ENCODE data around the gene TUFT1. TPM values are rescaled to one million over a fixed set of nuclear protein-coding genes. Genes with fewer than 3 reads are reported as not detected.

TUFT1 gene
- polyA plus RNA-seq, 2 of the 4 experiments (the other 2 are of a cell fraction), result 21.1 to 27.5 TPM

DNA sequence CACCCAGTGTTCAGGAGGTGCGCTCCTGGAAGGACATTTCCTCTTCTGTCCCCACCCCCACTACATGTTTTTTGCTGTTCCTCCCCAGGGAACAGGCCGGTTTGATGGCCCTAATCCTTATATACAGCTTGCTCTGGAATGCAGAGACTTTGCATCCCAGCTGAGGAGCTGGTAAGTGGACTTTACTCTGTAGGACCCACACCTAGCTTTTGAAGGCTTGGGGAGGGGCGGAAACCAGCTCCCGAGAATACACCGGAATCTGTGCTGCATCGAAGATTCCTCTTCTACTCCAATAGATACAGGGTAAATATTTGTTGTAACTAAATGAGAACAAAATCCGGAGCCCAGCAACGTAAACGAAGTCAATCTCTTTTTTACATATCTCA lies 30.1 kb upstream of the TUFT1 start:
- FAIRE-seq, result no peak
- peak overlapping the region in 1 of 2 experiments; percentile 86; a peak in 1 of 6 replicates for H3K27ac ChIP-seq

DNA sequence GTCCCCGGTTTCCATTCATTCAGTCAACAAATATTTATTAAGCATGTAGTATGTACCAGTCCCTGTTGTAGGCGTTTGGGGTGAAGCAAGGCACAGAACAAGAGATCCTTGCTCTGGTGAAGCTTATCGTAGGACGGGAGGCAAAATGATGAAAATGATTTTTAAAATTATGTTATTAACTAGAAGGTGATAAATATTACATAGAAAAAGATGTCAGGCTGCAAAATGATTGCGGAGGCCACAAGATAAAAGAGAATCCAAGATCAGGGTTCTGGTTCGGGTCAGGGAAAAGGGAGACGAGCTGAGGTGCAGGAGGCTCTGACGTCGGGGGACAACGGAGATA lies 29.5 kb upstream of the TUFT1 start:
- peak overlapping the region; percentile 92 for H3K4me2 ChIP-seq
- H3K27ac ChIP-seq, result peak overlapping the region; percentile 51 to 86
- TF ChIP-seq ZSCAN20 (CRISPR knock-in tag; IDR thresholded peaks at IDR 0.05) (no peak), EHMT2 (IDR thresholded peaks at IDR 0.05; ENCODE audit: low read depth) (no peak), FOSL2 (IDR thresholded peaks at IDR 0.05) (no peak), FOSL2 (CRISPR knock-in tag; IDR thresholded peaks at IDR 0.05) (no peak), MAZ (IDR thresholded peaks at IDR 0.05; ENCODE audit: borderline replicate concordance, low read depth, low read length) (no peak), HEYL (CRISPR knock-in tag; IDR thresholded peaks at IDR 0.05) (no peak), KDM1A (IDR thresholded peaks at IDR 0.05; ENCODE audit: low read depth) (no peak), RNF2 (IDR thresholded peaks at IDR 0.05; ENCODE audit: borderline replicate concordance, low read depth) (no peak)
- TF ChIP-seq, protein P1, sequence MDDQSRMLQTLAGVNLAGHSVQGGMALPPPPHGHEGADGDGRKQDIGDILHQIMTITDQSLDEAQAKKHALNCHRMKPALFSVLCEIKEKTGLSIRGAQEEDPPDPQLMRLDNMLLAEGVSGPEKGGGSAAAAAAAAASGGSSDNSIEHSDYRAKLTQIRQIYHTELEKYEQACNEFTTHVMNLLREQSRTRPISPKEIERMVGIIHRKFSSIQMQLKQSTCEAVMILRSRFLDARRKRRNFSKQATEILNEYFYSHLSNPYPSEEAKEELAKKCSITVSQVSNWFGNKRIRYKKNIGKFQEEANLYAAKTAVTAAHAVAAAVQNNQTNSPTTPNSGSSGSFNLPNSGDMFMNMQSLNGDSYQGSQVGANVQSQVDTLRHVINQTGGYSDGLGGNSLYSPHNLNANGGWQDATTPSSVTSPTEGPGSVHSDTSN (IDR thresholded peaks at IDR 0.05), result no peak
- FAIRE-seq (no peak), DNase-seq (ENCODE audit: low read depth in 1 of 2, low spot score in 1 of 2) (no peak), ATAC-seq (no peak)
- CTCF ChIA-PET, result interaction anchor here (0.6 to 1.8 kb wide), 14 partner anchors 10 to 224 kb away, joined by 3 to 6 read pairs (median 3); no protein-coding TSS in a partner anchor
- peaks cover 34% of the 10 kb centered on the region for H3K4me1 ChIP-seq
- POLR2A ChIA-PET, result interaction anchor here (0.6 to 2.1 kb wide), 6 partner anchors 15 to 320 kb away, joined by 3 to 15 read pairs (median 8); partner anchors contain the start of genes POGZ and TUFT1
- no peaks in the 10 kb centered on the region for H3K9me3 ChIP-seq
- peak overlapping the region; percentile 64 for H3K4me3 ChIP-seq
- 25% methylated on average over 10 of the region's 10 CpGs for WGBS (ENCODE audit: missing lambda C conversion rate)

More for the DNA sequence above, 30.1 kb upstream of the TUFT1 start:
- WGBS (ENCODE audit: missing lambda C conversion rate), result 26% methylated on average over 9 of the region's 9 CpGs
- peak overlapping the region; percentile 92 for H3K4me2 ChIP-seq
- DNase-seq (ENCODE audit: low read depth in 1 of 2, low spot score in 1 of 2) (peak in 1 of 2 experiments; percentile 45), ATAC-seq (no peak)
- ChIA-PET POLR2A (interaction anchor here (1.6 to 2.1 kb wide), 2 partner anchors 30 to 51 kb away, joined by 11 to 15 read pairs; partner anchors contain the start of genes POGZ and TUFT1), CTCF (interaction anchor here (1.1 to 1.5 kb wide), 6 partner anchors 20 to 225 kb away, joined by 3 to 6 read pairs (median 3); no protein-coding TSS in a partner anchor)
- no peak overlapping the region for H3K4me3 ChIP-seq
- H3K4me1 ChIP-seq, result peaks cover 34% of the 10 kb centered on the region
- H3K9me3 ChIP-seq, result no peaks in the 10 kb centered on the region
- TF ChIP-seq JUNB (IDR thresholded peaks at IDR 0.05) (no peak), ZSCAN20 (CRISPR knock-in tag; IDR thresholded peaks at IDR 0.05) (no peak), CEBPB (IDR thresholded peaks at IDR 0.05) (no peak)
- TF ChIP-seq, protein P2, sequence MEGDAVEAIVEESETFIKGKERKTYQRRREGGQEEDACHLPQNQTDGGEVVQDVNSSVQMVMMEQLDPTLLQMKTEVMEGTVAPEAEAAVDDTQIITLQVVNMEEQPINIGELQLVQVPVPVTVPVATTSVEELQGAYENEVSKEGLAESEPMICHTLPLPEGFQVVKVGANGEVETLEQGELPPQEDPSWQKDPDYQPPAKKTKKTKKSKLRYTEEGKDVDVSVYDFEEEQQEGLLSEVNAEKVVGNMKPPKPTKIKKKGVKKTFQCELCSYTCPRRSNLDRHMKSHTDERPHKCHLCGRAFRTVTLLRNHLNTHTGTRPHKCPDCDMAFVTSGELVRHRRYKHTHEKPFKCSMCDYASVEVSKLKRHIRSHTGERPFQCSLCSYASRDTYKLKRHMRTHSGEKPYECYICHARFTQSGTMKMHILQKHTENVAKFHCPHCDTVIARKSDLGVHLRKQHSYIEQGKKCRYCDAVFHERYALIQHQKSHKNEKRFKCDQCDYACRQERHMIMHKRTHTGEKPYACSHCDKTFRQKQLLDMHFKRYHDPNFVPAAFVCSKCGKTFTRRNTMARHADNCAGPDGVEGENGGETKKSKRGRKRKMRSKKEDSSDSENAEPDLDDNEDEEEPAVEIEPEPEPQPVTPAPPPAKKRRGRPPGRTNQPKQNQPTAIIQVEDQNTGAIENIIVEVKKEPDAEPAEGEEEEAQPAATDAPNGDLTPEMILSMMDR (IDR thresholded peaks at IDR 0.05), result no peak

DNA sequence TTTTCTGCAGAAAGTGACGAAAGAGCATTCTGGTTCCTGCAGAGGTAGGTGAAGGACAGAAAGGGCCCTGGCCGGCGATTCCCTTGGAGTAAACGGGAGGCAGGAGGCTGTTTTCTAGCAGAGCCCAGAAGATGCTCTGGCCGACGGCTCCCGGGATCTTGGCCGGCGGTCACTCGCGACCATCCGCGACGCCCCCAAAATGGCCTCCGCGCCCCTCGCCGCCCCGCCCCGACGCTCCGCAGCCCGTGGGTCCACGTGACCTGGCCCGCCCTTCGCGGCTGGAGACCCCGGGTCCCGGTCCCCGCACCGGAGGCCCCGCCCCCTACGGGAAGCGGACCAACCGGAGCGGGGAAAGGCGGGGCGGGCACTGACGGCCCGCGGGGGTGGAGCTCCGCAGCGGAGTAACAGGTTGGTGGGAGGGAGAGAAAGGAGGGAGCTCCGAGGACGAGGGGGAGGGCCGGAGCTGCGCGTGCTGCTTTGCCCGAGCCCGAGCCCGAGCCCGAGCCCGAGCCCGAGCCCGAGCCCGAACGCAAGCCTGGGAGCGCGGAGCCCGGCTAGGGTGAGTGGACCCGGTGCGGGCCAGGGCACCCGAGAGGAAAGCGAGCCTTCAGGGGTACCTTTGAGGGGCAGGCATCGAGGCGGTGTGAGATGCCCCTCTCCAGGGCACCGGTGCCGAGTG lies 29.0 kb upstream of the TUFT1 start, which contains the start of gene CGN:
Gene CGN (plus strand): TSS at position 431 of the 679 bp plus-strand sequence. CDS start 7,133 bp downstream, outside the sequence.
- FAIRE-seq (no peak), ATAC-seq (peak; percentile 91 to 97), DNase-seq (ENCODE audit: low read depth in 1 of 2, low spot score in 1 of 2) (peak; percentile 70 to 85)
- 8% methylated on average over 15 of the region's 68 CpGs for WGBS (ENCODE audit: missing lambda C conversion rate)
- H3K4me2 ChIP-seq, result peak within 1 kb of the TSS; percentile 92
- CTCF ChIA-PET, result interaction anchor here (0.6 to 1.8 kb wide), 12 partner anchors 10 to 170 kb away, joined by 3 to 6 read pairs (median 3); no protein-coding TSS in a partner anchor
- TF ChIP-seq HOXB13 (CRISPR knock-in tag; IDR thresholded peaks at IDR 0.05; ENCODE audit: low read depth), result no peak
- TF ChIP-seq, protein P3, sequence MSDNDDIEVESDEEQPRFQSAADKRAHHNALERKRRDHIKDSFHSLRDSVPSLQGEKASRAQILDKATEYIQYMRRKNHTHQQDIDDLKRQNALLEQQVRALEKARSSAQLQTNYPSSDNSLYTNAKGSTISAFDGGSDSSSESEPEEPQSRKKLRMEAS (IDR thresholded peaks at IDR 0.05), result peak; percentile 64
- no peak for TF ChIP-seq RAD21 (conservative IDR thresholded peaks at IDR 0.05 in 1 of 2, IDR thresholded peaks at IDR 0.05 in 1 of 2)
- 0 out of 2 replicates have a peak, but pooled peaks have one; percentile 25 for TF ChIP-seq POLR2A (IDR thresholded peaks at IDR 0.05; ENCODE audit: low read length)
- peak in 1 of 2 experiments; percentile 33; a peak in 1 of 5 replicates for TF ChIP-seq JUN (IDR thresholded peaks at IDR 0.05)
- TF ChIP-seq, protein P4, sequence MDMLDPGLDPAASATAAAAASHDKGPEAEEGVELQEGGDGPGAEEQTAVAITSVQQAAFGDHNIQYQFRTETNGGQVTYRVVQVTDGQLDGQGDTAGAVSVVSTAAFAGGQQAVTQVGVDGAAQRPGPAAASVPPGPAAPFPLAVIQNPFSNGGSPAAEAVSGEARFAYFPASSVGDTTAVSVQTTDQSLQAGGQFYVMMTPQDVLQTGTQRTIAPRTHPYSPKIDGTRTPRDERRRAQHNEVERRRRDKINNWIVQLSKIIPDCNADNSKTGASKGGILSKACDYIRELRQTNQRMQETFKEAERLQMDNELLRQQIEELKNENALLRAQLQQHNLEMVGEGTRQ (IDR thresholded peaks at IDR 0.05), result peak; percentile 64
- peak; percentile 6; the same call in 1 of the 2 replicates for TF ChIP-seq PHF8 (IDR thresholded peaks at IDR 0.05; ENCODE audit: borderline replicate concordance, low read depth)
- no peak for TF ChIP-seq ZNF302 (CRISPR knock-in tag; IDR thresholded peaks at IDR 0.05)
- TF ChIP-seq, protein P5, sequence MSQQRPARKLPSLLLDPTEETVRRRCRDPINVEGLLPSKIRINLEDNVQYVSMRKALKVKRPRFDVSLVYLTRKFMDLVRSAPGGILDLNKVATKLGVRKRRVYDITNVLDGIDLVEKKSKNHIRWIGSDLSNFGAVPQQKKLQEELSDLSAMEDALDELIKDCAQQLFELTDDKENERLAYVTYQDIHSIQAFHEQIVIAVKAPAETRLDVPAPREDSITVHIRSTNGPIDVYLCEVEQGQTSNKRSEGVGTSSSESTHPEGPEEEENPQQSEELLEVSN (IDR thresholded peaks at IDR 0.05; ENCODE audit: borderline replicate concordance, low read depth), result peak; percentile 37; the same call in 1 of the 2 replicates
- TF ChIP-seq SMC3 (IDR thresholded peaks at IDR 0.05), result no peak
- TF ChIP-seq POLR2AphosphoS2 (conservative IDR thresholded peaks at IDR 0.05; ENCODE audit: low read length), result no peak
- peaks cover 36% of the 10 kb centered on the region for H3K4me1 ChIP-seq
- H3K4me3 ChIP-seq, result peak within 1 kb of the TSS; percentile 64
- peak within 1 kb of the TSS; percentile 69 to 86 for H3K27ac ChIP-seq
- no peaks in the 10 kb centered on the region for H3K9me3 ChIP-seq
- POLR2A ChIA-PET, result interaction anchor here (0.6 to 2.1 kb wide), 7 partner anchors 11 to 320 kb away, joined by 3 to 15 read pairs (median 6); partner anchors contain the start of genes POGZ and TUFT1

Measured in A549 (cell line).